H1 (cell line): ENCODE data around the gene VMP1. TPM values are rescaled to one million over a fixed set of nuclear protein-coding genes. Genes with fewer than 3 reads are reported as not detected.

Experiments
- ATF2 ChIP-seq: IDR thresholded peaks from 2 replicates; pipeline ENCODE4 v1.6.1; 2012; ENCODE audit warnings: low read length, inconsistent platforms
- CBX5 ChIP-seq: fragments of 300-800, 300-1000 bp; sonication (generic); IDR thresholded peaks from 2 replicates; pipeline ENCODE4 v1.7.1; 2016; ENCODE audit warnings: antibody characterized with exemption, low read length, low read depth
- CHD7 ChIP-seq: fragments of 300-600 bp; sonication (generic); IDR thresholded peaks from 2 replicates; pipeline ENCODE4 v1.7.1; 2012; ENCODE audit warnings: low read length, moderate library complexity, mild to moderate bottlenecking, inconsistent platforms; ENCODE audit not compliant: insufficient replicate concordance
- EZH2 ChIP-seq: fragments of 200-600 bp; sonication (generic); IDR thresholded peaks from 2 replicates; pipeline ENCODE4 v1.7.1; 2012; ENCODE audit warnings: low read depth, mild to moderate bottlenecking, moderate library complexity, low read length, inconsistent platforms; ENCODE audit not compliant: severe bottlenecking
- KDM1A ChIP-seq: fragments of 200-600, 300-600 bp; sonication (generic); IDR thresholded peaks from 2 replicates; pipeline ENCODE4 v1.7.1; 2016; ENCODE audit warnings: mild to moderate bottlenecking, low read length, borderline replicate concordance
- NRF1 ChIP-seq: IDR thresholded peaks from 2 replicates; pipeline ENCODE4 v1.6.1; 2011; ENCODE audit warnings: mild to moderate bottlenecking, low read depth, low read length, improper control_type of control experiment
- RNF2 ChIP-seq: fragments of 200-900, 300-1000 bp; sonication (generic); IDR thresholded peaks from 2 replicates; pipeline ENCODE4 v1.7.1; 2016; ENCODE audit warnings: borderline replicate concordance, low read depth, mild to moderate bottlenecking, antibody characterized with exemption, low read length; ENCODE audit not compliant: poor library complexity, severe bottlenecking; ENCODE audit errors: missing control alignments
- SIX5 ChIP-seq: IDR thresholded peaks from 2 replicates; pipeline ENCODE4 v1.6.1; 2011; ENCODE audit warnings: mild to moderate bottlenecking, low read depth, low read length
- ZNF274 ChIP-seq: IDR thresholded peaks from 2 replicates; pipeline ENCODE4 v1.7.0; 2012; ENCODE audit warnings: low read length, borderline replicate concordance; ENCODE audit errors: extremely low read depth
- polyA plus RNA-seq, 7 experiments: library from polyadenylated mRNA; depleted of rRNA in 3 of 7; stranded (reverse) in 5 of 7; unstranded in 2 of 7; fragments of >200 nt in 5 of 7; fragments of 200-250 nt in 2 of 7; gene quantifications; 1 replicate in 5 of 7; 2 replicates in 1 of 7; 4 replicates in 1 of 7; pipeline versions ENCODE4 v1.2.1 to v1.2.3, GENCODE V29; 2011 to 2013; ENCODE audit warnings: missing spikeins in 2 of 7, mixed read lengths in 2 of 7
- total RNA-seq: library from RNA; stranded (reverse); fragmentation: NEBNext Ultra II Directional; extraction: Animal tissue kit (Norgen Biotek cat#: 25700); gene quantifications from 2 replicates; pipeline ENCODE4 v1.2.1, GENCODE V29; 2021

Gene VMP1
- total and polyA plus RNA-seq, 2 of the 8 experiments (the other 6 are each of a cell fraction or from before 2014, with no cell fraction given): 45.0 to 92.7 TPM

- TF ChIP-seq CHD7 (no peak), NRF1 (no peak), ATF2 (no peak), ZNF274 (no peak), EZH2 (no peak), SIX5 (no peak), CBX5 (no peak), KDM1A (no peak), RNF2 (no peak)
Measured at GRCh38 chr17:59790910-59791309, 83.5 kb downstream of the VMP1 start (continued).
